Stimulated activated CD4-positive, alpha-beta T cell treated with anti-CD3 and anti-CD28 coated beads, Interleukin-4, amount 100 ng/mL, for 4 hours (primary cell): ENCODE data around the gene CELA2B.

ENCODE experiments used
- DNase-seq, 2 experiments: peaks; one replicate each; pipeline ENCODE4 v3.0.0-alpha.2; 2020

The CELA2B gene

DNA sequence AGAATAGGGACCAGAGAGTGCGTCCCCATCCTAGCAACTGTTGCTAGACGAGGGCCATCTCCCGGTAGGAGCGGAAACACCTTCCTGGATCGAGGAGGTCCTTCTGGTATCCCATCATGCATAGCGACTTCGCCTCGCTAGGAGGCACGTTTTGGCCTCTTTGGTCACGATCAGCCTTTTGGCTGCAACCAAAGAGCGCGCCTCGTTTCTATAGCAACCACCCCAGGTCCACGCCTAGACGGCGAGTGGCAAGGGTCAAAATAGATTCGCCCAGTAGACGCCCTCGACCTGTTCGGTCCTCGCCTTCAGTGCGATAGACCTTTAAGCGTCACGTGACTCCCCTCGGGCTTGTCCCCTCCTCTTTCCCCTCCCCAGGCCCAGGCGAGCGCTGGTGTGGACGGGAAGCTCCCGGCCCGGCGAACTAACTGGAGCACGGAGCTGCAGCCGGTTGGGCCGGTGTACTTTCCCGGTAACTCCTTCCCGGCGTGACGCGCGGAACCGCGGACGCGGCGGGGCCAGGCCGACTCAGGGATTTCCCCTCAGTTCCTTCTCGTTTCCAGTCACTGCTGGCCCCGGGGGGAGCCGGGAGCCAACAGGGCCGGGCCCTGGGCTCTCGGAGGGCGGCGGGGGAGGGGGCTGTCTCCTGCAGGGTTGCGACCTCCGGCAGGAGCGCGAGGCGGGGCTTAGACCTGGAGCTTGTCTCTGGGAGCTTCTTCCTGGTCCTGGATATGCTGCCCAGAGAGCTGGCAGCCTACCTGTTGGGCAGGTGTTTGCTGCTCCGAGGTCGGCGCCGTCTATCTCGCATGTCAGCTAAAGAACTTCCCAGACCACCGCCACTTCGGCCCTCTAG lies 50.8 kb downstream of the CELA2B start, which contains the start of gene DNAJC16:
Gene DNAJC16, plus strand, starts transcription at position 359 of the 850 bp plus-strand sequence. CDS start 2,258 bp downstream, outside the sequence.
- DNase-seq: peak; percentile 89 to 97

GRCh38 chr1:15531003-15531402 lies 55.1 kb downstream of the CELA2B start:
- DNase-seq: no peak

DNA sequence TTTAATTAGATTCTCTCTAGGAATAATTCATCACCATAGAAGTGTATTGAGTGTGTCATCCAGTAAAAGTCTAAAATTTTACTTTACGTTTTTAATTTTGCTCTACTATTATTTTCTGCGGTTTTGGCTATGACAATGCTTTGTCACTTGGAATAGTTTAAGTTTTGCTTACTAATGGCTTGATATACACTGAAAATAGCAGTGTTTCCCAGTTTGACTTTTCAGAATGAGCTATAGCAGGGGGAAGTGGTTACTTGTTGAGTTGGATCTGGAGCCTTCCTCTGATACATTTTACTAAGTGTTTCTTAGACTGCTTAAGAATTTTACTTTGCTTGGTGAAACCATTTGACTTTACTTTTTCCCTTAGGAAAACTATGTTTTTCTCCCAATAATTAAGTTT lies 55.8 kb downstream of the CELA2B start:
- no peak for DNase-seq

GRCh38 chr1:15538771-15539170 lies 62.9 kb downstream of the CELA2B start:
- no peak for DNase-seq

- no peak for DNase-seq
Observed at GRCh38 chr1:15540186-15540585, 64.3 kb downstream of the CELA2B start.
